ENCODE results near the gene AK6. TPM values are rescaled to one million over a fixed set of nuclear protein-coding genes. Genes with fewer than 3 reads are reported as not detected.
"Not testable (repeated sequence)": the region's sequence is repeated elsewhere in the genome, so short reads cannot be mapped to it uniquely, and the experiment has no call there.

AK6 gene
- total and polyA plus RNA-seq, 9 donors: 21.2 to 40.2 (median 29.8) TPM

DNA sequence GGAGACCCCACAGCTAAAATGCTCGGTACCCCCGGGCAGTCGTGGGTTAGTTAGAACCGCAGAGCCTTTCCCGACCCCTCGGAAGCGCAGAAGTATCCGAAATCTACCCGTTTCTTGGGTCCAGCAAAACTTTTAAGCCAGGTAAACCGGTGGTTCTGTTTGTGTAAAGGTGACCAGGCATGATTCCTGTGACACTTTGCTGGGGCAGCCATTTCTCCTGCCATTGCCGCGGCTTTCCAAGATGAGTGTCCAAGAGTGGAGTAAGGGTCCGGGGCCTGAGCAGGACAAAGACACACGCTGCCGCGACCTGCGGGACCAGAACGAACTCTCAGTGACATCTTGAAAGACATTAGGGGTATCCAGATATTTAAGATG, 46.3 kb upstream of the AK6 start:
- Histone ChIP-seq H3K4me3 (peak overlapping the region; percentile 38), H3K4me1 (ENCODE audit: insufficient read depth) (peaks cover 1% of the 10 kb centered on the region), H3K27ac (no peak overlapping the region), H3K27me3 (no peaks in the 10 kb centered on the region), H3K36me3 (no peaks in the 10 kb centered on the region), H3K9me3 (no peaks in the 10 kb centered on the region)
- WGBS, 3 donors: 54 to 69% (median 60%) methylated on average over 18 of the region's 18 CpGs
- no peak for DNase-seq
- TF ChIP-seq EP300 (IDR thresholded peaks at IDR 0.05): no peak
- no peak for TF ChIP-seq POLR2A (IDR thresholded peaks at IDR 0.05)
- intact Hi-C loops (cut with DNase I): no loop called here

DNA sequence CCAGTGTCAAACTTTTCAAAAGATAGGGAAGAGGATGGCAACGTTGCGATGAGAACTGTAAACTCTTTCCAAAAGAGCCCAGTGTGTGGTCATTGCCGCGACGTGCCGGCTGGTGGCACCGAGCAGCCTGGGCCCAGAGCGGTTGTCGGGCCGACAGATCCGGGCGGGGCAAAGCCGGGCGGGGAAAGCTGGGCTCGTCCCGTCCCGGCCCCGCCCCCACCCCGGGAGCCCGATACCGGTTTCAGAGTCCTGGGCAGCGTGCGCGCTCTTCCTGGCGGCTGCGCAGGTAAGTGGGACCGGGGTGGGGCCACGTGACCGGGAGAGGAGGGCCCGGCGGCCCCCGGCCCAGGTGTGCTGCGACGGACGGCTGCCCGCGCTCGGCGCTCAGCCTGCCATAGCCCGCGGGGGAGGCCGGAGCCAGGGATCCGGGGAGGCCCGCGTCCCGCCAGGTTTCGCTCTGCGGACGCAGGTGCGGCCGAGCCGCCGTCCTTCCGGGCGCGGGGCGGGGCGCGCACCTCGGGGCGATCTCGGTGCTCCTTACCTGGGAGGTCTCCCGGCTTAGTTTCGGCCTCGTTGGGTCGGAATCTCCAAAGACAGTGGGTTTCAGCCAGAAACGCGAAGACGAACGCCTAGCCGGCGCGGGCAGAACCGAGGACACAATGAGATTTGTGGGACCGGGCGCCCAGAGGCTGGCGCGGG, 45.7 kb upstream of the AK6 start, which contains the start of gene MARVELD2:
MARVELD2 (plus strand) TSS at position 232 of the 699 bp plus-strand sequence. CDS start 4,270 bp downstream, outside the sequence.
- no peaks in the 10 kb centered on the region for H3K36me3 ChIP-seq
- peak; percentile 21 to 63 (median 36) for DNase-seq
- H3K4me1 ChIP-seq (ENCODE audit: insufficient read depth): peaks cover 1% of the 10 kb centered on the region
- intact Hi-C loops (cut with DNase I): no loop called here
- H3K27me3 ChIP-seq: no peaks in the 10 kb centered on the region
- H3K4me3 ChIP-seq: peak within 1 kb of the TSS; percentile 38
- H3K27ac ChIP-seq: no peak within 1 kb of the TSS
- WGBS, 3 donors: 10 to 23% (median 16%) methylated on average over 47 to 78 of the region's 78 CpGs
- TF ChIP-seq, protein P1, sequence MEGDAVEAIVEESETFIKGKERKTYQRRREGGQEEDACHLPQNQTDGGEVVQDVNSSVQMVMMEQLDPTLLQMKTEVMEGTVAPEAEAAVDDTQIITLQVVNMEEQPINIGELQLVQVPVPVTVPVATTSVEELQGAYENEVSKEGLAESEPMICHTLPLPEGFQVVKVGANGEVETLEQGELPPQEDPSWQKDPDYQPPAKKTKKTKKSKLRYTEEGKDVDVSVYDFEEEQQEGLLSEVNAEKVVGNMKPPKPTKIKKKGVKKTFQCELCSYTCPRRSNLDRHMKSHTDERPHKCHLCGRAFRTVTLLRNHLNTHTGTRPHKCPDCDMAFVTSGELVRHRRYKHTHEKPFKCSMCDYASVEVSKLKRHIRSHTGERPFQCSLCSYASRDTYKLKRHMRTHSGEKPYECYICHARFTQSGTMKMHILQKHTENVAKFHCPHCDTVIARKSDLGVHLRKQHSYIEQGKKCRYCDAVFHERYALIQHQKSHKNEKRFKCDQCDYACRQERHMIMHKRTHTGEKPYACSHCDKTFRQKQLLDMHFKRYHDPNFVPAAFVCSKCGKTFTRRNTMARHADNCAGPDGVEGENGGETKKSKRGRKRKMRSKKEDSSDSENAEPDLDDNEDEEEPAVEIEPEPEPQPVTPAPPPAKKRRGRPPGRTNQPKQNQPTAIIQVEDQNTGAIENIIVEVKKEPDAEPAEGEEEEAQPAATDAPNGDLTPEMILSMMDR (IDR thresholded peaks at IDR 0.05): no peak
- no peak for TF ChIP-seq POLR2A (IDR thresholded peaks at IDR 0.05)
- no peak for TF ChIP-seq EP300 (IDR thresholded peaks at IDR 0.05)
- H3K9me3 ChIP-seq: no peaks in the 10 kb centered on the region

DNA sequence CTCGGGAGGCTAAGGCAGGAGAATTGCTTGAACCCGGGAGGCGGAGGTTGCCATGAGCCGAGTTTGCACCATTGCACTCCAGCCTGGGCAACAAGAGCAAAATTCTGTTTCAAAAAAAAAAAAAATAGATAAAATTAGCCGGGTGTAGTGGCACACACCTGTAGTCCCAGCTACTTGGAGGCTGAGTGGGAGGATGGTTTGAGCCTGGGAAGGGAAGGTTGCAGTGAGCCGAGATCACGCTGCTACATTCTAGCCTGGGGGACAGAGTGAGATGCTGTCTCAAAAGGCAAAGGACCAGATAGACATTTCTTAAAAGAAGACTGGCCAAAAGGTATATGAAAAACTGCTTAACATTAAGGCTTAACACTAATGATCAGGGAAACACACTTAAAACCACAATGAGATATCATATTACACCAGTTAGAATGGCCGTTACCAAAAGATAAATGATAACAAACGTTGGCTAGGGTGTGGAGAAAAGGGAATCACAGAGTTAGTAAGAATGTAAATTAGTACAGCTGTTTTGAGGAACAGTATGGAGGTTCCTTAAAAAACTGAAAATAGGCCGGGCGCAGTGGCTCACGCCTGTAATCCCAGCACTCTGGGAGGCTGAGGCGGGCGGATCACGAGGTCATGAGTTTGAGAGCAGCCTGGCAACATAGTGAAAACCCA, 35.5 kb upstream of the AK6 start:
- H3K4me3 ChIP-seq: no peak overlapping the region
- 80 to 84% (median 83%) methylated on average over 15 of the region's 15 CpGs for WGBS, 3 donors
- no peaks in the 10 kb centered on the region for H3K36me3 ChIP-seq
- no peak for DNase-seq
- no peak overlapping the region for H3K27ac ChIP-seq
- no peaks in the 10 kb centered on the region for H3K4me1 ChIP-seq (ENCODE audit: insufficient read depth)
- no peaks in the 10 kb centered on the region for H3K27me3 ChIP-seq
- no peak for TF ChIP-seq EP300 (IDR thresholded peaks at IDR 0.05)
- intact Hi-C loops (cut with DNase I): no loop called here
- H3K9me3 ChIP-seq: no peaks in the 10 kb centered on the region

DNA sequence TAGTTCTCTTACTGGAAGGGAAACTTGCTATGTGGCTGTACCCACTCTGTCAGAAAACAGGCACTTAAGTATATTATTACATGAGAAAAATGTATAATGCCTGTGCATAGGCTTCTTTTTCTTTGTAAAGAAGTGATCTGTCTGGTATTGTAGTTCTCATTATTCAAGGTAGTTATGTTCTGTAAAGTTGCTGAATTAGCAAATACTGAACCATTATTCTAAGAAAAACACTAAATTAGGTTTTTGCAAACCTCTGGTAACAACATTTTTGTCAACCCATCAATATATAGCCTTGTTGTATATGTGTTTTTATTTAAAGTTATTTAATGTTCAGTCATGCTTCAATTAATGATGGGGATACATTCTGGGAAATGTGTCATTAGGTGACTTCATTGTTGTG, 9.1 kb upstream of the AK6 start:
- Histone ChIP-seq H3K27me3 (no peaks in the 10 kb centered on the region), H3K4me1 (ENCODE audit: insufficient read depth) (no peaks in the 10 kb centered on the region), H3K27ac (no peak overlapping the region), H3K9me3 (no peaks in the 10 kb centered on the region), H3K4me3 (no peak overlapping the region), H3K36me3 (no peaks in the 10 kb centered on the region)
- TF ChIP-seq POLR2A (IDR thresholded peaks at IDR 0.05) (no peak), EP300 (IDR thresholded peaks at IDR 0.05) (no peak)
- TF ChIP-seq, protein P1 (IDR thresholded peaks at IDR 0.05): no peak
- intact Hi-C loops (cut with DNase I): no loop called here
- no peak for DNase-seq

DNA sequence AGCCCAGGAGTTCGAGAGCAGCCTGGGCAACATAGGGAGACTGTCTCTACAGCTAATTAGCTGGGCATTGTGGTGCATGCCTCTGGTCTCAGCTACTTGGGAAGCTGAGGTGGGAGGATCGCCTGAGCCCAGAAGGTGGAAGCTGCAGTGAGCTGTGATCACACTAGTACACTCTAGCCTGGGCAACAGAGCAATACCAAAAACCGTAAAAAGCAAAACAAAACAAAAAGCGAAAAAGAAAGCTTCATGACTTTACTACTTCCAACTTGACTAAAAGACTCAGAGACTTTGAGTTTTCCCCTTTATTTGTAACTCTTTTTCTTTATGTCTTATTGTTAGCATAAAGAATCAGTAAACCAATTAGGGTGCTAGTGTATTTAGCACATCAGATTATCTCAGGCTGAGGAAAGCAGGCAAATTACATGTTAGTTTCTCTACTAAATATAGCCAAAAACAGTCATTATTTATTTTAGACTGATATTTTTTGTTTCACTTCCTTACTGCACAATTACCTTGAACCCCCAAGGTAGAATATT, 5.7 kb upstream of the AK6 start:
- no peak overlapping the region for H3K27ac ChIP-seq
- H3K27me3 ChIP-seq: no peaks in the 10 kb centered on the region
- no peak for TF ChIP-seq POLR2A (IDR thresholded peaks at IDR 0.05)
- no peaks in the 10 kb centered on the region for H3K9me3 ChIP-seq
- no peak for DNase-seq
- H3K4me3 ChIP-seq: no peak overlapping the region
- intact Hi-C loops (cut with DNase I): no loop called here
- WGBS, 3 donors: 79 to 86% (median 84%) methylated on average over 4 of the region's 4 CpGs
- no peaks in the 10 kb centered on the region for H3K4me1 ChIP-seq (ENCODE audit: insufficient read depth)
- H3K36me3 ChIP-seq: no peaks in the 10 kb centered on the region

DNA sequence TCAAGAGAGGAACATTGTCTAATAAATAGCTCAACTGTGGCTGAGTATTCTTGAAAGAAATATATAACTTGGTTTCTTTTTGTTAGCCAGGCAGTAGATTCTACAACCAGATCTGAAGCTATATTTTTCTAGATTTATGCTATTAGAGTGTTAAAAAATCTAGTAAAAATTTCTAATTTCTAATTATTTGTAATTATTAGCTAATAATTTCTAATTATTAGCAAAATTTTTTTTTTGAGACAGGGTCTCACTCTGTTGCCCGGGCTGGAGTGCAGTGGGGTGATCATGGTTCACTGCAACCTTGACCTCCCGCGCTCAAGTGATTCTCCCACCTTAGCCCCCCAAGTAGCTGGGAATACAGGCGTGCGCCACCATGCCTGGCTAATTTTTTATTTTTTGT, 3.1 kb upstream of the AK6 start:
- peaks cover 1% of the 10 kb centered on the region for H3K4me1 ChIP-seq (ENCODE audit: insufficient read depth)
- no peaks in the 10 kb centered on the region for H3K9me3 ChIP-seq
- H3K4me3 ChIP-seq: no peak overlapping the region
- TF ChIP-seq, protein P1 (IDR thresholded peaks at IDR 0.05): no peak
- TF ChIP-seq POLR2A (IDR thresholded peaks at IDR 0.05) (no peak), EP300 (IDR thresholded peaks at IDR 0.05) (no peak)
- H3K27ac ChIP-seq: no peak overlapping the region
- intact Hi-C loops (cut with DNase I): no loop called here
- DNase-seq: no peak
- 93 to 96% (median 95%) methylated on average over 5 of the region's 5 CpGs for WGBS, 3 donors
- H3K36me3 ChIP-seq: no peaks in the 10 kb centered on the region
- no peaks in the 10 kb centered on the region for H3K27me3 ChIP-seq

DNA sequence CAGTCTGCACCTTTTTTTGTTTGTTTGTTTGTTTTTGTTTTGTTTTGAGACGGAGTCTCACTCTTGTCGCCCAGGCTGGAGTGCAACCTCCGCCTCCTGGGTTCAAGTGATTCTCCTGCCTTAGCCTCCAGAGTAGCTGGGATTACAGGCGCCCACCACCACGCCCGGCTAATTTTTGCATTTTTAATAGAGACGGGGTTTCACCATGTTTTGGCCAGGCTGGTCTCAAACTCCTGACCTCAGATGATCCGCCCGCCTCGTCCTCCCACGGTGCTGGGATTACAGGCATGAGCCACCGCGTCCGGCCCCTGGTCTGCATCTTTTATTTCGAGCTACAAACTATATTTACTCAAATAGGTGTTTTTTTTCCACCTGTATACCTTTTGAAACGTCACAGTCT, 1.0 kb upstream of the AK6 start:
- intact Hi-C loops (cut with DNase I); H3K4me1 ChIP-seq (ENCODE audit: insufficient read depth); H3K27ac ChIP-seq; H3K27me3 ChIP-seq; H3K9me3 ChIP-seq; H3K36me3 ChIP-seq: not testable (repeated sequence)
- peak overlapping the region; percentile 86 for H3K4me3 ChIP-seq
- peak in 1 of 5 donors; percentile 39 for DNase-seq
- WGBS, 3 donors: 0 to 4% (median 1%) methylated on average over 16 of the region's 16 CpGs
